Type B pancreatic cell (in vitro differentiated cells): ENCODE data around the gene ABCB8. TPM values are rescaled to one million over a fixed set of nuclear protein-coding genes. Genes with fewer than 3 reads are reported as not detected.

Experiments used
- DNase-seq: peaks from one replicate; pipeline ENCODE4 v3.0.0; 2021; ENCODE audit warnings: mixed read lengths; ENCODE audit not compliant: unreplicated experiment; ENCODE audit errors: extremely low spot score
- H3K27ac Mint-ChIP-seq: 2 replicates; pipeline ENCODE4 v1.8.0; 2021; ENCODE audit warnings: mild to moderate bottlenecking, mixed read lengths
- H3K27me3 Mint-ChIP-seq: 2 replicates; pipeline ENCODE4 v1.8.0; 2021; ENCODE audit warnings: mixed read lengths
- H3K36me3 Mint-ChIP-seq: 2 replicates; pipeline ENCODE4 v1.8.0; 2021; ENCODE audit warnings: mixed read lengths
- H3K4me1 Mint-ChIP-seq: one replicate; pipeline ENCODE4 v1.8.0; 2021; ENCODE audit warnings: mixed read lengths; ENCODE audit not compliant: unreplicated experiment
- H3K4me3 Mint-ChIP-seq: 2 replicates; pipeline ENCODE4 v1.8.0; 2021; ENCODE audit warnings: mild to moderate bottlenecking, mixed read lengths
- H3K9me3 Mint-ChIP-seq: 2 replicates; pipeline ENCODE4 v1.8.0; 2021; ENCODE audit warnings: mixed read lengths
- CTCF ChIP-seq: fragments of 200-600 bp; sonication (generic); conservative IDR thresholded peaks from 2 replicates; pipeline ENCODE4 v1.5.0; 2021; ENCODE audit warnings: antibody characterized with exemption, mild to moderate bottlenecking
- total RNA-seq: library from RNA; stranded (reverse); gene quantifications from 2 replicates; pipeline ENCODE4 v1.2.1, GENCODE V29; 2021; ENCODE audit warnings: low replicate concordance

The ABCB8 gene
- total RNA-seq, 1 donor from 2014 or later: 45.5 TPM

- Mint-ChIP-seq H3K27ac (peak overlapping the region; percentile 70), H3K9me3 (no peaks in the 10 kb centered on the region), H3K4me3 (peak overlapping the region; percentile 61), H3K36me3 (no peaks in the 10 kb centered on the region), H3K27me3 (no peaks in the 10 kb centered on the region), H3K4me1 (peaks cover 22% of the 10 kb centered on the region)
- no peak for TF ChIP-seq CTCF
- DNase-seq: no peak
These were observed 34.9 kb downstream of the ABCB8 start for GRCh38 chr7:151063212-151063561.

- Mint-ChIP-seq H3K27ac (no peak overlapping the region), H3K9me3 (no peaks in the 10 kb centered on the region)
- no peak for TF ChIP-seq CTCF
These were observed 36.2 kb downstream of the ABCB8 start for GRCh38 chr7:151064454-151064853.

DNA sequence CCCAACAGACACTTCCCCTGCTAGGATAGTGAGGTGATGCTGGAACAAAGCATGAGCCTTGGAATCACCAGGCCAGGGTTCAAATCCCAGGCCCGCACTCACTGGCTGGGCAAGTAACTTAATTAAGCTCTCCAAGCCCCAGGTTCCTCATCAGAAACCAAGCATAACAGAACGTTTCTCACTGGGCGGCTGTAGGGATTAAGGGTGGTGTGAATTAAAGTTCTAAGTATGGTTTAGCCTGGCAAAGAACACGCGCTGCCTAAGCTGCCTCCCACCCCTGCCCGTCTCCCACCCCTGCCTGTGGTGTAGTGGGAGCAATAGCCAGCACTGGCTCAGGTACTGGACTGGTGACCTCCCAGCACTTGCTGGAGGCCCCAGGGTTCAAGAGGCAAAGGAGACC is 36.7 kb downstream of the ABCB8 start:
- H3K4me3 Mint-ChIP-seq: no peak overlapping the region
- H3K9me3 Mint-ChIP-seq: no peaks in the 10 kb centered on the region
- DNase-seq: no peak
- no peaks in the 10 kb centered on the region for H3K27me3 Mint-ChIP-seq
- peaks cover 3% of the 10 kb centered on the region for H3K36me3 Mint-ChIP-seq
- H3K27ac Mint-ChIP-seq: no peak overlapping the region
- H3K4me1 Mint-ChIP-seq: peaks cover 15% of the 10 kb centered on the region
- TF ChIP-seq CTCF: no peak

More at GRCh38 chr7:151064454-151064853, 36.2 kb downstream of the ABCB8 start:
- Mint-ChIP-seq H3K4me3 (no peak overlapping the region), H3K27me3 (no peaks in the 10 kb centered on the region), H3K36me3 (peaks cover 3% of the 10 kb centered on the region), H3K4me1 (peaks cover 15% of the 10 kb centered on the region)
- DNase-seq: no peak

DNA sequence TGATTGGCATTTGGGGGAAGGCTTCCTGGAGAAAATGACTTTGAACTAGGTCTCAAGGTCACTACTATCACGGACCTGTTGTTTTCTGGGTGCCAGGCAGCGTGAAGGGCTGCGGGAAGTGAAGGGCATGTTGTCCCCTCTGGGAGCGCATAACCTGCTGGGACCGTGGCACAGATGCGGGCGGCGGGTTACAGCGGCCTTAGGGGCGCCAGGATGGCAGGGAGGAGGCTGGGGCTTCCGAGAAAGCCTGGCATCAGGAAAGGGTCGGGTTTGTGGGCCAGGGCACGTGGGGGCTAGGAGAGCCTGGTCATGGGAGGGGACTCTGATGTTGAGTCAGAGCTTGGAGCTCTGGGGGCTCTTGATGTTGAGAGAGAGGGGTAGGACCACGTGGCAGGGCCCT is 37.3 kb downstream of the ABCB8 start:
- Mint-ChIP-seq H3K27me3 (no peaks in the 10 kb centered on the region), H3K4me3 (no peak overlapping the region), H3K36me3 (peaks cover 3% of the 10 kb centered on the region), H3K27ac (no peak overlapping the region), H3K9me3 (no peaks in the 10 kb centered on the region), H3K4me1 (peaks cover 15% of the 10 kb centered on the region)
- no peak for DNase-seq
- no peak for TF ChIP-seq CTCF

DNA sequence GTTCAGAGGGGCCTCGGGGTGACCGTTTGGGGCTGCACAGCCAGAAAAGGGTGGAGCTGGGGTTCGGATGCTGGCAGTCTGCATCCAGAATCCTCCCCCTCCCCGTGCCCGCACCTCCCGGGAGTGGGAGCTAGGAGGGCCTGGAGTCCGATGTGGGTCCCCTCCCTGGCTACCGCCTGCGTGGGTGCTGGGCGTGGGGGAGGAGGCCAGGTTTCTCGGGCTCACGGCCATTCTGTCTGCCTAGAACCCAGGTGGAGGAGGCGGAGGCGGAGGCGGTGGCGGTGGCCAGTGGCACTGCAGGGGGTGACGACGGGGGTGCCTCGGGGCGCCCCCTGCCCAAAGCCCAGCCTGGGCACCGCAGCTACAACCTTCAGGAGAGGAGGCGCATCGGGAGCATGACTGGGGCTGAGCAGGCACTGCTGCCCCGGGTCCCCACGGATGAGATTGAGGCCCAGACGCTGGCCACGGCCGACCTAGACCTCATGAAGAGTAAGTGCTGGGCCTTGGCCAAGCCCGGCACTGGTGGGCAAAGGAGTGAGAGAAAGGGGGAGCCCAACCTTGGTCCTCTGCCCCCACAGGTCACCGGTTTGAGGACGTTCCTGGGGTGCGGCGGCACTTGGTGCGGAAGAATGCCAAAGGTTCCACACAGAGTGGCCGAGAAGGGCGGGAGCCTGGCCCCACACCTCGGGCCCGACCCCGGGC is 38.2 kb downstream of the ABCB8 start:
- no peak for TF ChIP-seq CTCF
- no peaks in the 10 kb centered on the region for H3K9me3 Mint-ChIP-seq
- peaks cover 3% of the 10 kb centered on the region for H3K36me3 Mint-ChIP-seq

More for the DNA sequence above, 38.2 kb downstream of the ABCB8 start:
- Mint-ChIP-seq H3K27ac (no peak overlapping the region), H3K4me3 (no peak overlapping the region), H3K27me3 (no peaks in the 10 kb centered on the region), H3K4me1 (peaks cover 10% of the 10 kb centered on the region)
- no peak for DNase-seq
